ENCODE data around the gene PRLHR. TPM values are rescaled to one million over a fixed set of nuclear protein-coding genes. Genes with fewer than 3 reads are reported as not detected.

Gene PRLHR
- total RNA-seq, 6 donors from 2014 or later, result 2.1 TPM; not detected in 5

DNA sequence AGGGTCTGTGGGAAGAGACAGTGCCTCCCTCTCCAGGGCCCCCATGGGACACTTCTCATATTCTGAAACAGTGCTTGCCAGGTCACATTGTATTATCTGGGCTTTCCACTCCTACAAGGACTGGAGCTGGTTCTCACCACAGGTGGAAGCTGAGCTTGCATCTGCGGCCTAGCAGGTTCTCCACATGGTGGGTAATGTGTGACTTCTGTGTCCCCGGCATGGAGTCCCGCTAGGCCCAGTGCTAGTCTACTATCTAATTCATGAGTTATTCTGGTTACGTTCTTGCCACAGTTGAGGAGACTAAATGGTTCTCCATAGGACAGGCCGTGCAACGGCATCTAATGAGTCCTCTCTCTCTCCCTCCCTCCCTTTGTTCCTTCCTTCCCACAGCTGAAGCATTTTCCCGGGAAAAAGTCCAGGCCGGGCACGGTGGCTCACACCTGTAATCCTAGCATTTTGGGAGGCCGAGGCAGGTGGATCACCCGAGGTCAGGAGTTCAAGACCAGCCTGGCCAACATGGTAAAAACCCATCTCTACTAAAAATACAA is 27.7 kb downstream of the PRLHR start:
- Histone ChIP-seq H3K4me1 (peaks cover 0 to 8% (median 5%) of the 10 kb centered on the region in 4 donors), H3K27ac (no peak overlapping the region), H3K36me3 (no peaks in the 10 kb centered on the region), H3K4me3 (no peak overlapping the region), H3K27me3 (no peaks in the 10 kb centered on the region), H3K9me3 (no peaks in the 10 kb centered on the region)
- no peak for TF ChIP-seq POLR2A (IDR thresholded peaks at IDR 0.05)
- TF ChIP-seq EP300 (IDR thresholded peaks at IDR 0.05), result no peak
- TF ChIP-seq, protein P1, sequence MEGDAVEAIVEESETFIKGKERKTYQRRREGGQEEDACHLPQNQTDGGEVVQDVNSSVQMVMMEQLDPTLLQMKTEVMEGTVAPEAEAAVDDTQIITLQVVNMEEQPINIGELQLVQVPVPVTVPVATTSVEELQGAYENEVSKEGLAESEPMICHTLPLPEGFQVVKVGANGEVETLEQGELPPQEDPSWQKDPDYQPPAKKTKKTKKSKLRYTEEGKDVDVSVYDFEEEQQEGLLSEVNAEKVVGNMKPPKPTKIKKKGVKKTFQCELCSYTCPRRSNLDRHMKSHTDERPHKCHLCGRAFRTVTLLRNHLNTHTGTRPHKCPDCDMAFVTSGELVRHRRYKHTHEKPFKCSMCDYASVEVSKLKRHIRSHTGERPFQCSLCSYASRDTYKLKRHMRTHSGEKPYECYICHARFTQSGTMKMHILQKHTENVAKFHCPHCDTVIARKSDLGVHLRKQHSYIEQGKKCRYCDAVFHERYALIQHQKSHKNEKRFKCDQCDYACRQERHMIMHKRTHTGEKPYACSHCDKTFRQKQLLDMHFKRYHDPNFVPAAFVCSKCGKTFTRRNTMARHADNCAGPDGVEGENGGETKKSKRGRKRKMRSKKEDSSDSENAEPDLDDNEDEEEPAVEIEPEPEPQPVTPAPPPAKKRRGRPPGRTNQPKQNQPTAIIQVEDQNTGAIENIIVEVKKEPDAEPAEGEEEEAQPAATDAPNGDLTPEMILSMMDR (IDR thresholded peaks at IDR 0.05), result no peak
- TF ChIP-seq POLR2AphosphoS5 (IDR thresholded peaks at IDR 0.05), result no peak
- ATAC-seq (ENCODE audit: low FRiP score in 2 of 2) (no peak), DNase-seq (no peak)
- WGBS, 2 donors, result 78 to 79% methylated on average over 11 of the region's 11 CpGs

DNA sequence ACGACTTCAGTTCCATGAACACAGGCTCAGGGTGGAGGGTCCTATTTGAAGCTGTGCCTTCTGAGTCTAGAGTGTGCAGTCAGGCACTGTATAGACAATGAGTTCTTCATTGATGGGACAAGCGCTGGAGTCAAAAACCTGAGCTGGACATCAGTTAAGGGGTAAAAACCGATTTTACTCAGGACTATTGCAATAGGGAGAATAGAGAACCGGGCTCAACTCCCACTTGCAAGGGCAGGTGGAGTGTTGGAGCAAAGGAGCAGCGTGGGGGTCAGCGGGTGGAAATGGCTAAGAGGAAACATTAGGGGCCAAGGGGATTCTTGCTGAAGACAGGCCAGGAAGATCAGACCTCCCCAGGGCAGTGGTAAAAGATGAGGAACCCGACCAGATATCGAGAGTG is 28.5 kb downstream of the PRLHR start:
- peaks cover 0 to 8% (median 5%) of the 10 kb centered on the region in 4 donors for H3K4me1 ChIP-seq
- no peaks in the 10 kb centered on the region for H3K9me3 ChIP-seq
- H3K4me3 ChIP-seq, result no peak overlapping the region
- ATAC-seq (ENCODE audit: low FRiP score in 2 of 2) (no peak), DNase-seq (no peak)
- no peak overlapping the region for H3K27ac ChIP-seq
- no peaks in the 10 kb centered on the region for H3K36me3 ChIP-seq
- WGBS, 2 donors, result 83 to 89% methylated on average over 8 of the region's 8 CpGs
- no peaks in the 10 kb centered on the region for H3K27me3 ChIP-seq
- TF ChIP-seq, protein P1 (IDR thresholded peaks at IDR 0.05), result no peak

DNA sequence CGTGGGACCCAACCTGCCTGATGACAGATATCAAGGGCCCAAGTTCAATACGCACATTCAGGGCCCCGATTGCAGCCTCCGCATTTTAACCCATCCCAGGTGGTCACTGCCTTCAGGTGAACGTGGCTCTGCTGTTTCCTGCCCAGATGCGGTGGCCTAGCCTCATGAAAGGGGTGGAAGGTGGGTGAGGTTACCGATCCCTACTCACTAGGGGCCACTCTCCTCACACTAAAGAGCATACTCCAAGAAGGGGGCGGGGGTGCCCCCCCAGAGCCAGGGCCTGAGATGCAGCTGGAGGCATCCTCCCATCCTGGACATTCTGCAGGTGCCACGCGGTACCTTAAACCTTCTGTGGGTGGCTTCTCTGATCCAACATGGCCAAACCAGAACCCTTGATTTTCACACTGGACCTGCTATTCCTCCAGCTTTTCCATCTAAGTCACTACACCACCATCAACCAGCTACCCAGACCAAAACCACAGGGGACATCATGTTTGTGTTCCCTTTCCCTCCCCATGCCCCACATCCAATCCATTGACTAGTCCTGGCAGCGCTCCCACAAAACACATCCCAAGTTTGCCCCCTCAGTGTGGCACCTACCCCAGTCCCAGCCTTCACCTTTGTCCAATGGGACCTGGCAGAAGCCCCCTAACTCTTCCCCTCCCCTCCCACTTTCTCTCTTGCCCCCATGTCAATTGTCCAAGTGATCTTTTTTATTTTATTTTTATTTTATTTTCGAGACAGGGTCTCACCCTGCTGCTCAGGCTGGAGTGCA is 30.0 kb downstream of the PRLHR start:
- Histone ChIP-seq H3K27ac (no peak overlapping the region), H3K36me3 (no peaks in the 10 kb centered on the region), H3K4me1 (peaks cover 0 to 8% (median 3%) of the 10 kb centered on the region in 4 donors), H3K4me3 (no peak overlapping the region), H3K27me3 (no peaks in the 10 kb centered on the region), H3K9me3 (no peaks in the 10 kb centered on the region)
- TF ChIP-seq POLR2AphosphoS5 (IDR thresholded peaks at IDR 0.05), result no peak
- TF ChIP-seq EP300 (IDR thresholded peaks at IDR 0.05), result no peak
- no peak for TF ChIP-seq POLR2A (IDR thresholded peaks at IDR 0.05)
- TF ChIP-seq, protein P1 (IDR thresholded peaks at IDR 0.05), result no peak
- peak in 1 of 2 donors; percentile 45 for DNase-seq
- 85 to 93% methylated on average over 4 to 12 of the region's 12 CpGs for WGBS, 2 donors
- ATAC-seq (ENCODE audit: low FRiP score in 2 of 2), result no peak

DNA sequence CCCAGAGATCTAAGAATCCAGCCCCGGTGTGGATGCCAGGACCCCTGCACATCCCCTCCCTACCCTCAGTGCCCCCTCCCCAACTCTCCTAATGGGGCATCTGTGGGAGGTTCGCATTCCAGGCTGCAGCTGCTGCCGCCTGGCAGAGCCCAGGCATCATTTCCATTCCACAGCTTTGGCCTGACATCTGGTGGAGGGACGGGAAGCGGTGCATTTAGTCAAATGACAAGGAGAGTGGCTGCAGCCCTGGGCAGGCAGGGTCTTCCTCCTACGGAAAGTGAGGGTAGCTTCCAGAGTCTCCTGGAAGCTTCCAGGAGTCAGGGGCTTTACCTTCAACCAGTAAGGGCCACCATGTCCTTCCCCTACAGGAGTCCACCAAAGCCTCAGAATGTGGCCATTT is 30.8 kb downstream of the PRLHR start:
- ATAC-seq (ENCODE audit: low FRiP score in 2 of 2) (no peak), DNase-seq (peak in 1 of 2 donors; percentile 10)
- 20 to 41% methylated on average over 1 to 3 of the region's 6 CpGs for WGBS, 2 donors
- H3K4me3 ChIP-seq, result no peak overlapping the region
- no peak overlapping the region for H3K27ac ChIP-seq
- no peaks in the 10 kb centered on the region for H3K36me3 ChIP-seq
- peaks cover 0 to 5% (median 0%) of the 10 kb centered on the region in 4 donors for H3K9me3 ChIP-seq
- no peak for TF ChIP-seq POLR2AphosphoS5 (IDR thresholded peaks at IDR 0.05)
- TF ChIP-seq, protein P1 (IDR thresholded peaks at IDR 0.05), result no peak
- TF ChIP-seq POLR2A (IDR thresholded peaks at IDR 0.05), result no peak
- no peaks in the 10 kb centered on the region for H3K27me3 ChIP-seq
- H3K4me1 ChIP-seq, result peaks cover 0 to 8% (median 2%) of the 10 kb centered on the region in 4 donors

Measured in upper lobe of left lung (tissue), 6 donors.